ENCODE measurements around the gene PRR23E.

The PRR23E gene

DNA sequence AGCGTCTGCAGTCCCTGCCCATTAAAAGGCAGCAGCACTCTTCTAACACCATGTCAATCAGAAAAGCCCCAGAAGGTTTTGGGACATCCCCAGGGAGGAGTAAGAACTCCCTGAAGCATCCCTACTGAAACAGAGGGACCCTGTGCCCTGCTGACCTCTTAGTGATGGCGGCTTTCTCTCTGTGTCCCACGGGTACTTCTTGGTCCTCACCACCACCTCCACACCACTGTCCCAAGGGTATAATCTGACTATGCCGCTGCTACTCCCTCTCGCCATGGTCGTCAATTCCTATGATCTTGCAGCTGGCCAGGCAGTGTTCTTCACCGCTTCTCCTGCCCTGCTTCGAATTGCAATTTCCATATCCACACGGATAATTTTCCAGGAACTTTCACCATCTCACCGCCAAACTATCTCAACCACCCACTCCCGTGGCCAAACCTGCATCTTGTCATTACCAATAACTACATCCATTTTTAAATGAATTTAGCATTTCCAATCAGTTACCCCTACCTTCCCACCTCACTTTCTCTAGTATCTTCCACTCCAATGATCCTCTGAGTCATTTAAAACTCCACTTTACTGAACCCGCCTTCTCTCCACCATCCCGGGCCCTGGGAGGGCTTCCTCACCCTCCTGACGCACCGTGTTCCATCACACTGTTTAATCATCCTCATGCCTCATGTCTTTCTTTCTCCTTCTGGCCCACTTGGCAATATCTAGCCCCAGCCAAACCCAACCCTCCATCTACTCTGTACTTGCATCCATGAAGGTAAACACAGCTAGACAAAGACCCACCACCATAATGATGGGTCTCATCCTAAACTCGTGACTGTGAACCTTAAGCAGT is 23.7 kb downstream of the PRR23E start:
- no peak for DNase-seq
- CTCF ChIA-PET: no interaction called here
- no peak overlapping the region for H3K4me3 Mint-ChIP-seq
- H3K27me3 Mint-ChIP-seq: peaks cover 4% of the 10 kb centered on the region
- H3K36me3 Mint-ChIP-seq: no peaks in the 10 kb centered on the region
- no peaks in the 10 kb centered on the region for H3K4me1 Mint-ChIP-seq
- H3K9me3 Mint-ChIP-seq: no peaks in the 10 kb centered on the region
- H3K27ac Mint-ChIP-seq: no peak overlapping the region

GRCh38 chr3:127217596-127218453 is 24.9 kb downstream of the PRR23E start:
- Mint-ChIP-seq H3K27ac (no peak overlapping the region), H3K4me3 (no peak overlapping the region), H3K27me3 (peaks cover 4% of the 10 kb centered on the region), H3K4me1 (no peaks in the 10 kb centered on the region), H3K36me3 (no peaks in the 10 kb centered on the region), H3K9me3 (no peaks in the 10 kb centered on the region)
- no peak for DNase-seq
- CTCF ChIA-PET: no interaction called here

DNA sequence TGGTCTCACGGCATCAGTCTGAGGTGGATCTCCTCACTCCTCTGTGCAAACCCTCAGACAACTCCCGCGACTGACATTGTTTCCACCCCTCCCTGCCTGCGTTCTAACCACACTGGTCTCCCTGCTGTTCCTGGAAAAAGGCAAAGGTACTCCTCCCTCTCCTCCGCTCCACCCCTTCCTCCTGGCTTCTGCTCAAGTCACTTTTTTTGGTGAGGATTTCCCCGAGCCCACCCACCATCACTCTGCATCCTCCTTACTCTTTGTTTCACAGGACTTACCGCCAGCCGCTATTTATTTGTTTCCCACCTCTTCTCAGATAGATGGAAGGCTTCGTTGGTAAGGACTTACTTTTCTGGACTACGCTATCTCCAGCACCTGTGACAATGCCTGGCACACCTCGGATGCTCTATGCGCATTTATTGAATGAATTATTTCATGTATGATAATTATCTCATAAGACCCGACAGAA is 25.6 kb downstream of the PRR23E start:
- H3K36me3 Mint-ChIP-seq: no peaks in the 10 kb centered on the region
- H3K4me1 Mint-ChIP-seq: no peaks in the 10 kb centered on the region
- H3K27me3 Mint-ChIP-seq: peaks cover 4% of the 10 kb centered on the region
- H3K4me3 Mint-ChIP-seq: no peak overlapping the region
- no peak for DNase-seq
- H3K27ac Mint-ChIP-seq: no peak overlapping the region
- CTCF ChIA-PET: no interaction called here
- H3K9me3 Mint-ChIP-seq: no peaks in the 10 kb centered on the region

DNA sequence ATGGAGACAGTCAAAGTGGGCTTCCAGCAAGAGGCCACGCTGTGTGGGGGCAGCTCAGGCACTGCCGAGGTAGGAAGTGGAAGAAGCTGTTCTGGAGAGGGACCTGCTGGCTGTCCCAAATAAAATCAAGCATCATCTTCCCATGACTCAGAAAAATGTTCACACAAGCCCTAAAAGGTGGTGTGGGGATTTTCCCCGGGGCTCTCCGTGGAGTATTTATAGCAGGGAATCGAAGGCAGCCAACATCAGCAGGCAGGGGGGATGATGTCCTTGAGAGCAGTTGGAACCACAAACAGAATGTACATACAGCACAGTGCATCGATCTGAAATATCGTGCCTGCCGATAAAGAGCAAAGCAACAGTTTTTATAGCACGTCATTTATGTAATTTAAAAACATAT is 27.6 kb downstream of the PRR23E start:
- DNase-seq: no peak
- Mint-ChIP-seq H3K36me3 (peaks cover 3% of the 10 kb centered on the region), H3K9me3 (peaks cover 4% of the 10 kb centered on the region), H3K4me1 (peaks cover 6% of the 10 kb centered on the region), H3K27ac (no peak overlapping the region), H3K4me3 (no peak overlapping the region), H3K27me3 (no peaks in the 10 kb centered on the region)
- CTCF ChIA-PET: no interaction called here

DNA sequence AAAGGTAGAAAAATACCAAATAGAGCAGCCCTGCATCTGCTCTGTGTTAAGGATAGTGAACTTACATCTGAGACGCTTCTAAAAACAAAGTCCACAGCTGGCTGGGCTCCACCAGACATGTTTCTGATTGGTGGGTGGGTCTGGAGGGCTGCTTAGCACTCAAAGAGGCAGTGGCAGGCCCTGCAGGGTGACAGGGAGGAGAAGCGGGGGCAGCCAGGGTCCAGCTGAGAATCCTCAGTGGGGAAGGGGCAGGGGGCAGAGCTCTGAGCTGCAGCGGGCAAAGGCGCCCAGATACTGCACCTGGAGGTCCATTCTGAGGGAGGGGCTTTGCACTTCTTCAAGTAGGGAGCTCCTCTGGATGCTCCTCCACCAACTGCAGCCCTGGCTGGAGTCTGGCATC is 28.1 kb downstream of the PRR23E start:
- no peak overlapping the region for H3K4me3 Mint-ChIP-seq
- H3K9me3 Mint-ChIP-seq: peaks cover 4% of the 10 kb centered on the region
- peaks cover 6% of the 10 kb centered on the region for H3K4me1 Mint-ChIP-seq
- H3K36me3 Mint-ChIP-seq: peaks cover 3% of the 10 kb centered on the region
- H3K27me3 Mint-ChIP-seq: no peaks in the 10 kb centered on the region
- no peak for DNase-seq
- H3K27ac Mint-ChIP-seq: no peak overlapping the region
- CTCF ChIA-PET: no interaction called here

DNA sequence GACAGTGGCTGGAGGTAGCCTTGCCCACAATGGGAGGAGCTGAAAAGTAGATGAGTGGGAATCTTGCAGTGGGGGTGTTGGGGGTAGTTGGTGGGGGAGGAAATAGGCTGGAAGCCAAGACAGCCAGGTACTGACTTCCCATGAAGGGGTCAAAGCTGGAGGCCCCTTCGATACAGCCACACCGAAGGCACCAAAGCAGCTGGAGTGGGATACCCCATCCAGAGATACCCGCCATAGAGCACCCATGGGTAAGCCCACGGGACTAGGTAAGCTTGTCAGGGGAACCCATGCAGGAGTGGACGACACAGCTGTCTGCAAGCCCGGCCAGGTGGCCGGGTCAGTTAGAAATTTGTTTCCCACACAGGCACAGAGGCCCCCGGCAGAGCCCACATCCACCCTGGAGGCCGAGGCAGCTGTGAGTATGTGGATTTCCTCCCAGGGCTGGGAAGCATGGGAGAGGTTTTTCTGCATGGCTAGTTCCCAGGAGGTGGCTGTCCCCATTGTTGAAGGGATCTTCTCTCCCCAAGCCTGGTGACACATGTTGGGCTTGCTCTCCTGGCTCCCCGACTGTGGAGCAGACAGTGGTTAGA is 28.6 kb downstream of the PRR23E start:
- peaks cover 3% of the 10 kb centered on the region for H3K36me3 Mint-ChIP-seq
- DNase-seq: no peak
- H3K4me1 Mint-ChIP-seq: peaks cover 10% of the 10 kb centered on the region
- H3K4me3 Mint-ChIP-seq: no peak overlapping the region
- CTCF ChIA-PET: no interaction called here
- H3K27me3 Mint-ChIP-seq: no peaks in the 10 kb centered on the region
- no peak overlapping the region for H3K27ac Mint-ChIP-seq
- peaks cover 4% of the 10 kb centered on the region for H3K9me3 Mint-ChIP-seq

GRCh38 chr3:127222163-127222562 is 29.2 kb downstream of the PRR23E start:
- no peak for DNase-seq
- H3K27me3 Mint-ChIP-seq: no peaks in the 10 kb centered on the region
- H3K36me3 Mint-ChIP-seq: peaks cover 3% of the 10 kb centered on the region
- H3K9me3 Mint-ChIP-seq: peaks cover 4% of the 10 kb centered on the region
- no peak overlapping the region for H3K4me3 Mint-ChIP-seq
- peaks cover 12% of the 10 kb centered on the region for H3K4me1 Mint-ChIP-seq
- CTCF ChIA-PET: no interaction called here
- no peak overlapping the region for H3K27ac Mint-ChIP-seq

DNA sequence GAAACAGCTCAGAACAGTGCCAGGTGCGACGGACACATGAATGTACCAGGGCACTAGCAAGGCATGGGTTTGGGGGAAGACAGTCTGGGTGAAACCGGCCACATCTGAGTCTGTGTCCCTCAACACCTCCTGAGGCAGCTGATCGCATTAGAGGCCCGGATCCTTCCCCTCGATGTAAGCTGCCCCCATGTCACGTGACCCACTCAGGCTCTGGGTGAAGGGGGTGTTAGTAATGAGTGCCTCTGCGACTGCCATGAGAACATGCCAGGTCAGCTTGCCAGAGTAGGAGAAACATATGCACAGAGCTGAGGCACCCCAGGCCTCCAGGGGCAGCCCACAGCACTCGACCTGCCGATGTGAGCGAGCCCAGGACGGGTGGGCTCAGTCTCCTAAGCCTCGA is 29.7 kb downstream of the PRR23E start:
- CTCF ChIA-PET: no interaction called here
- Mint-ChIP-seq H3K27ac (no peak overlapping the region), H3K9me3 (peaks cover 4% of the 10 kb centered on the region), H3K4me3 (no peak overlapping the region), H3K4me1 (peaks cover 12% of the 10 kb centered on the region), H3K27me3 (no peaks in the 10 kb centered on the region), H3K36me3 (peaks cover 3% of the 10 kb centered on the region)
- DNase-seq: no peak

- H3K36me3 Mint-ChIP-seq: peaks cover 3% of the 10 kb centered on the region
- H3K4me1 Mint-ChIP-seq: peaks cover 12% of the 10 kb centered on the region
- CTCF ChIA-PET: no interaction called here
- H3K27me3 Mint-ChIP-seq: no peaks in the 10 kb centered on the region
- no peak overlapping the region for H3K27ac Mint-ChIP-seq
- H3K4me3 Mint-ChIP-seq: no peak overlapping the region
- no peak for DNase-seq
- H3K9me3 Mint-ChIP-seq: peaks cover 4% of the 10 kb centered on the region
Observed at GRCh38 chr3:127224118-127224517, 31.2 kb downstream of the PRR23E start.

DNA sequence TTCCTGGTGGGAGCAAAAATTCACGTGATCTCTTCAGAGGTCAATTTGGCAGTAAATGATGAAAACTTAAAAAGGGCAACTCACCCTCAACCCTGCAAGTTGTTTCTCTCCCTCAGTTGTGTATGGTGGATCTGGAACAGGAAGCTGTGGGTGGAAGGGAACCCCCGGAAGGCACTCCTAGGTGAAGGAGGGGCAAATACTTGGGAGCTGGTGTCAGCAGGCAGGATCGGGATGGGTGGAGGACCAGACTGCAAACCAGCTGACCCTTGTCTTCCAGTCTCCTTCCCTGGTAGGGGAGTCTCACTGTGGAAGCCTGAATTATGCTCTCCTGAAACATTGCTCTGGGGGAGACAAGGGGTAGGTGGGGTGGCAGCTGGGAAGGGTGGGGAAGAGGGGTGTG is 33.5 kb downstream of the PRR23E start:
- DNase-seq: no peak
- Mint-ChIP-seq H3K4me1 (peaks cover 12% of the 10 kb centered on the region), H3K27me3 (no peaks in the 10 kb centered on the region), H3K27ac (no peak overlapping the region), H3K36me3 (peaks cover 3% of the 10 kb centered on the region), H3K9me3 (peaks cover 10% of the 10 kb centered on the region), H3K4me3 (no peak overlapping the region)
- CTCF ChIA-PET: no interaction called here

DNA sequence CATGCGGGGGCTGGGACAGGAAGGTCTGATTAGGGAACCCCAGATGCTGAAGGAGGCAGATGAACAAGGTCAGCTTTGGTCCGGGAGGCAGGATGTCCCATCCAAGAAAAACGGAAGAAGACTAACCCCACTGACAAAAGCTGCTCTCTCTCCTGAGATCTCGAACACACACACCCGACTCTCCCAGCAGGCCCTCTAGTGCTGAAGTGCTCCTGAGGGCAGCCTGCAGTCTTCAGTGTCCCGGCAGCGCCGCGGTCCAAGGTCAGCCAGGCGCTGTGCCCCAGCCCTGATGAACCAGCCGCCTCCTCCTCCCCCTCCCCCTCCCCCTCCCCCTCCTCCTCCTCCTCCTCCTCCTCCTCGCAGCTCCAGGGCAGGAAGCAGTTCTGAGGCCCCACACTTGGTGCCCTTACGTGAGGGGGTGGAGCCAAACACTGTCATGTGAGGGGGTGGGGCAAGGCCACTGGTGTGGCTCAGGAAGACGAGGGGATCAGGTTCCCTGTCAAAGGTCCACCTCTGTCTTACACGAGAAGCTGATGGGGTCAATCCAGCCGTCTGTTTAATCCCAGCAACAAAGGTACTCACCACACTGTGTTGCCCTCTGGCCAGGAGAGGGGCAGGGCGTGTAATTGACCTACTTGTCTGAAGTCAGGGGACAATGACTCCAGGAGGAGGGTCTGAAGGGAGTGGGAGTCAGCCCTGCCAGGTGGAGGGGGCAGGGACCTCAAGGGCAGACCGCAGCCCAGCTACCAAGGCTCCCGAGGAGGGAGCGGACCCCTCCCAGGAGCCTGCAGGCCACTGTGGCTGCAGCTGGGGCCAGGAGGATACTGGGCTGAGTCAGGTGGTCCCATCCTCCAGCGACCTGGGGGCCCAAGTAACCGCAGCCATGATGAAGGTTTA is 34.3 kb downstream of the PRR23E start:
- peak; percentile 40 for DNase-seq
- peaks cover 10% of the 10 kb centered on the region for H3K9me3 Mint-ChIP-seq
- H3K36me3 Mint-ChIP-seq: peaks cover 3% of the 10 kb centered on the region
- H3K27ac Mint-ChIP-seq: no peak overlapping the region
- H3K4me3 Mint-ChIP-seq: no peak overlapping the region
- CTCF ChIA-PET: no interaction called here
- peaks cover 12% of the 10 kb centered on the region for H3K4me1 Mint-ChIP-seq
- H3K27me3 Mint-ChIP-seq: no peaks in the 10 kb centered on the region

DNA sequence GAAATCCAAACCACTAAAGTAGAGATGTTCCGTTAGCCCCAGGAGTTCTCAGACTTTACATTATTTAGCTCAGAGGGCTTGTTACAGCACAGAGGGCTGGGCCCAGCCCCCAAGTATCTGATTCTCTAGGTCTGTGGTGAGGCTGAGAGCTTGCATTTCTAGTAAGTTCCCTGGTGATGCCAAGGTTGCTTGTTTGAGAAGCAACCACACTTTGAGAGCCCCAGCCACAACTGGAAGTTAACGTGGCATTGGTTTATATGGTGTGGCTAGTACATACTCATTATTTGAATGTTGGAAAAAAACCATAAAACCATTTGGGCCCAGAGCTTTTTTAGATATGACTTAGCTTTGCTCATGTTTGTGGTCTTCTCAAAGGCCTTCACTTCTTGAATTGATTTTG is 35.9 kb downstream of the PRR23E start:
- H3K4me1 Mint-ChIP-seq: peaks cover 11% of the 10 kb centered on the region

GRCh38 chr3:127233371-127233770 is 40.4 kb downstream of the PRR23E start:
- no peak overlapping the region for H3K27ac Mint-ChIP-seq
- H3K36me3 Mint-ChIP-seq: no peaks in the 10 kb centered on the region
- CTCF ChIA-PET: no interaction called here
- H3K27me3 Mint-ChIP-seq: peaks cover 4% of the 10 kb centered on the region
- H3K4me1 Mint-ChIP-seq: no peaks in the 10 kb centered on the region
- H3K4me3 Mint-ChIP-seq: no peak overlapping the region
- DNase-seq: peak; percentile 35
- peaks cover 6% of the 10 kb centered on the region for H3K9me3 Mint-ChIP-seq

More for the DNA sequence above, 35.9 kb downstream of the PRR23E start:
- no peak for DNase-seq
- peaks cover 9% of the 10 kb centered on the region for H3K9me3 Mint-ChIP-seq
- H3K27me3 Mint-ChIP-seq: no peaks in the 10 kb centered on the region
- H3K4me3 Mint-ChIP-seq: no peak overlapping the region
- peaks cover 3% of the 10 kb centered on the region for H3K36me3 Mint-ChIP-seq
- CTCF ChIA-PET: no interaction called here
- H3K27ac Mint-ChIP-seq: no peak overlapping the region

DNA sequence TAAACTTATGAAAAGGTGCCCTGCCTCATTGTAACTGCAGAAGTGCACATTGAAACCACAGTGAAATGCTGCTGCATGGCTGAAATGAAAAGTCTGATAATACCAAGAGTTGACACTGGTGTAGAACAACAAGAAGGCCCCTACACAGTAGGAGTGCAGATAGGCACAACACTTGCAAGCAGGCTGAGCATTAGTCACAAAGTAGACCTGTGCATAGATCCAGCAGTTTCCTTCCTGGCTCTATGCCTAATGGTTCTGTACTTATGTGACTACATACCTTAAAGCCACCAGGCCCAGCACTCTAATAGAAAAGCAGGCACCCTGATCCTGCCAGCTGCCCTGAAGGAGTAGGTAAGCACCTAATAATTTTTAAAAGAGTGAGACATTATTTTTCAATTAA is 41.8 kb downstream of the PRR23E start:
- Mint-ChIP-seq H3K4me1 (no peaks in the 10 kb centered on the region), H3K36me3 (no peaks in the 10 kb centered on the region), H3K27ac (no peak overlapping the region), H3K9me3 (peaks cover 6% of the 10 kb centered on the region), H3K27me3 (peaks cover 4% of the 10 kb centered on the region), H3K4me3 (no peak overlapping the region)
- CTCF ChIA-PET: no interaction called here
- no peak for DNase-seq

Measured in activated naive CD4-positive, alpha-beta T cell treated with anti-CD3 and anti-CD28 coated beads, Interleukin-2, amount 10 ng/mL, durations not matched to agents 7 days and 5 days (primary cell).